CD8-positive, alpha-beta memory T cell (primary cell): ENCODE results near the gene EEF2. TPM values are rescaled to one million over a fixed set of nuclear protein-coding genes. Genes with fewer than 3 reads are reported as not detected.
"Not testable (repeated sequence)": the region's sequence is repeated elsewhere in the genome, so short reads cannot be mapped to it uniquely, and the experiment has no call there.

Experiments
- CTCF ChIA-PET: fragments of 350-600 bp; sonication (Branson Sonifier 250); formaldehyde crosslinking; loops from one replicate; lab custom pipeline; 2021; ENCODE audit warnings: antibody characterized with exemption; lab: Charles Lee
- POLR2A ChIA-PET: fragments of 350-600 bp; sonication (Branson Sonifier 250); formaldehyde crosslinking; loops from one replicate; lab custom pipeline; 2021; ENCODE audit warnings: antibody characterized with exemption; lab: Charles Lee
- DNase-seq, 5 donors: peaks; one replicate each; pipeline versions ENCODE4 v3.0.0 to v3.0.0-alpha.2; 2020 to 2022; ENCODE audit warnings: mixed read lengths in 1 of 5
- H3K27ac ChIP-seq: one replicate; pipeline ENCODE4 v1.7.0; 2013; ENCODE audit warnings: low read depth, mild to moderate bottlenecking, low read length, moderate library complexity
- H3K27me3 ChIP-seq: 2 replicates; pipeline ENCODE4 v1.7.0; 2013; ENCODE audit warnings: low read length, mild to moderate bottlenecking; ENCODE audit not compliant: insufficient read depth, poor library complexity, severe bottlenecking
- H3K36me3 ChIP-seq: 2 replicates; pipeline ENCODE4 v1.7.0; 2013; ENCODE audit warnings: mild to moderate bottlenecking, low read length, moderate library complexity; ENCODE audit not compliant: insufficient read depth
- H3K4me1 ChIP-seq: 2 replicates; pipeline ENCODE4 v1.7.0; 2013; ENCODE audit warnings: mild to moderate bottlenecking, low read length, moderate library complexity; ENCODE audit not compliant: insufficient read depth
- H3K4me3 ChIP-seq: 2 replicates; pipeline ENCODE4 v1.7.0; 2013; ENCODE audit warnings: mild to moderate bottlenecking, low read length
- H3K9me3 ChIP-seq: 2 replicates; pipeline ENCODE4 v1.7.0; 2013; ENCODE audit warnings: mild to moderate bottlenecking, low read length
- H3K27ac Mint-ChIP-seq, 8 donors: one replicate each; pipeline ENCODE4 v1.8.0; 2020 to 2021; ENCODE audit warnings: mixed read lengths in 8 of 8, mild to moderate bottlenecking in 6 of 8, inconsistent platforms in 3 of 8, moderate library complexity in 3 of 8
- H3K27me3 Mint-ChIP-seq, 2 donors: one replicate each; pipeline ENCODE4 v1.8.0; 2020 to 2021; ENCODE audit warnings: mixed read lengths in 2 of 2, mild to moderate bottlenecking in 1 of 2, moderate library complexity in 1 of 2
- H3K36me3 Mint-ChIP-seq, 3 donors: one replicate each; pipeline ENCODE4 v1.8.0; 2020 to 2021; ENCODE audit warnings: mixed read lengths in 3 of 3, inconsistent platforms in 1 of 3, mild to moderate bottlenecking in 1 of 3
- H3K4me1 Mint-ChIP-seq, 3 donors: one replicate each; pipeline ENCODE4 v1.8.0; 2020 to 2021; ENCODE audit warnings: mixed read lengths in 3 of 3, inconsistent platforms in 1 of 3, mild to moderate bottlenecking in 1 of 3
- H3K4me3 Mint-ChIP-seq, 7 donors: one replicate each; pipeline ENCODE4 v1.8.0; 2020 to 2021; ENCODE audit warnings: mixed read lengths in 7 of 7, mild to moderate bottlenecking in 6 of 7, moderate library complexity in 4 of 7, inconsistent platforms in 2 of 7
- H3K9me3 Mint-ChIP-seq, 5 donors: one replicate each; pipeline ENCODE4 v1.8.0; 2020 to 2022; ENCODE audit warnings: mixed read lengths in 5 of 5, mild to moderate bottlenecking in 3 of 5, moderate library complexity in 2 of 5, inconsistent platforms in 1 of 5
- polyA plus RNA-seq: library from polyadenylated mRNA; unstranded; fragments of 300-500 nt; fragmentation: Illumina TruSeq; gene quantifications from one replicate; pipeline ENCODE4 v1.2.3, GENCODE V29; 2021
- total RNA-seq, 2 experiments: library from RNA; stranded (reverse); gene quantifications; one replicate each; pipeline ENCODE4 v1.2.3, GENCODE V29; 2021

EEF2 gene
- total and polyA plus RNA-seq, 3 experiments from 2014 or later = 533 to 3,129 (median 3,106) TPM

GRCh38 chr19:3968556-3969434 lies 16.5 kb downstream of the EEF2 start:
- Mint-ChIP-seq H3K4me1 (peaks cover 21 to 42% (median 38%) of the 10 kb centered on the region in 3 donors), H3K36me3 (peaks cover 0 to 51% (median 2%) of the 10 kb centered on the region in 3 donors), H3K27me3 (no peaks in the 10 kb centered on the region), H3K4me3 (peak overlapping the region; percentile 20 to 95 (median 89)), H3K9me3 (no peaks in the 10 kb centered on the region), H3K27ac (peak overlapping the region in 6 of 8 donors; percentile 27 to 90 (median 84))
- CTCF ChIA-PET = interaction anchor here (1.1 kb wide), 1 partner anchor 19 kb away, joined by 9 read pairs; no protein-coding TSS in a partner anchor
- DNase-seq = no peak
- H3K36me3 ChIP-seq = peaks cover 8% of the 10 kb centered on the region
- no peaks in the 10 kb centered on the region for H3K9me3 ChIP-seq
- H3K4me3 ChIP-seq = no peak overlapping the region
- no peaks in the 10 kb centered on the region for H3K27me3 ChIP-seq
- peak overlapping the region; percentile 84 for H3K27ac ChIP-seq
- POLR2A ChIA-PET = no interaction called here
- peaks cover 18% of the 10 kb centered on the region for H3K4me1 ChIP-seq

GRCh38 chr19:3967983-3968382 lies 17.3 kb downstream of the EEF2 start:
- DNase-seq, POLR2A ChIA-PET, CTCF ChIA-PET, H3K9me3 Mint-ChIP-seq, H3K9me3 ChIP-seq, H3K4me3 ChIP-seq, H3K27me3 Mint-ChIP-seq, H3K27me3 ChIP-seq, H3K27ac ChIP-seq: not testable (repeated sequence)
- Mint-ChIP-seq H3K4me1 (peaks cover 21 to 42% (median 38%) of the 10 kb centered on the region in 3 donors), H3K27ac (peak overlapping the region in 1 of 8 donors; percentile 79), H3K36me3 (peaks cover 0 to 59% (median 2%) of the 10 kb centered on the region in 3 donors), H3K4me3 (peak overlapping the region in 1 of 7 donors; percentile 40)
- Histone ChIP-seq H3K4me1 (peaks cover 18% of the 10 kb centered on the region), H3K36me3 (peaks cover 12% of the 10 kb centered on the region)

- H3K36me3 ChIP-seq = peaks cover 15% of the 10 kb centered on the region
- ChIA-PET CTCF (no interaction called here), POLR2A (no interaction called here)
- Mint-ChIP-seq H3K9me3 (no peaks in the 10 kb centered on the region), H3K27ac (peak overlapping the region in 4 of 8 donors; percentile 26 to 72 (median 68)), H3K27me3 (no peaks in the 10 kb centered on the region), H3K36me3 (peaks cover 0 to 70% (median 2%) of the 10 kb centered on the region in 3 donors), H3K4me1 (peaks cover 20 to 39% (median 36%) of the 10 kb centered on the region in 3 donors), H3K4me3 (peak overlapping the region in 1 of 7 donors; percentile 50)
- peaks cover 16% of the 10 kb centered on the region for H3K4me1 ChIP-seq
- H3K27me3 ChIP-seq = no peaks in the 10 kb centered on the region
- H3K9me3 ChIP-seq = no peaks in the 10 kb centered on the region
- H3K27ac ChIP-seq = no peak overlapping the region
- no peak for DNase-seq
- H3K4me3 ChIP-seq = no peak overlapping the region
These were observed 18.9 kb downstream of the EEF2 start for GRCh38 chr19:3966051-3967017.

GRCh38 chr19:3964256-3965194 lies 20.7 kb downstream of the EEF2 start:
- peak overlapping the region in 1 of 7 donors; percentile 56 for H3K4me3 Mint-ChIP-seq
- DNase-seq = no peak
- Histone ChIP-seq H3K9me3 (no peaks in the 10 kb centered on the region), H3K27me3 (no peaks in the 10 kb centered on the region), H3K27ac (no peak overlapping the region), H3K4me1 (peaks cover 4% of the 10 kb centered on the region), H3K4me3 (no peak overlapping the region), H3K36me3 (peaks cover 24% of the 10 kb centered on the region)
- H3K27me3 Mint-ChIP-seq = no peaks in the 10 kb centered on the region
- H3K27ac Mint-ChIP-seq = no peak overlapping the region
- H3K9me3 Mint-ChIP-seq = no peaks in the 10 kb centered on the region
- ChIA-PET CTCF (no interaction called here), POLR2A (no interaction called here)
- peaks cover 9 to 24% (median 22%) of the 10 kb centered on the region in 3 donors for H3K4me1 Mint-ChIP-seq
- peaks cover 0 to 75% (median 2%) of the 10 kb centered on the region in 3 donors for H3K36me3 Mint-ChIP-seq

GRCh38 chr19:3963458-3964255 lies 21.6 kb downstream of the EEF2 start:
- H3K4me3 ChIP-seq = no peak overlapping the region

GRCh38 chr19:3961007-3961406 lies 24.3 kb downstream of the EEF2 start:
- no peak for DNase-seq
- no peak overlapping the region for H3K27ac Mint-ChIP-seq
- peaks cover 0 to 3% (median 0%) of the 10 kb centered on the region in 3 donors for H3K4me1 Mint-ChIP-seq
- no peaks in the 10 kb centered on the region for H3K9me3 ChIP-seq
- H3K36me3 Mint-ChIP-seq = peaks cover 0 to 65% (median 2%) of the 10 kb centered on the region in 3 donors
- POLR2A ChIA-PET = no interaction called here
- no peak overlapping the region for H3K27ac ChIP-seq
- H3K9me3 Mint-ChIP-seq = no peaks in the 10 kb centered on the region
- no peaks in the 10 kb centered on the region for H3K27me3 ChIP-seq
- H3K27me3 Mint-ChIP-seq = no peaks in the 10 kb centered on the region
- no peak overlapping the region for H3K4me3 ChIP-seq
- peaks cover 19% of the 10 kb centered on the region for H3K36me3 ChIP-seq
- CTCF ChIA-PET = no interaction called here
- no peaks in the 10 kb centered on the region for H3K4me1 ChIP-seq
- H3K4me3 Mint-ChIP-seq = no peak overlapping the region

More at GRCh38 chr19:3963458-3964255, 21.6 kb downstream of the EEF2 start:
- Mint-ChIP-seq H3K4me1 (peaks cover 5 to 16% (median 13%) of the 10 kb centered on the region in 3 donors), H3K27ac (no peak overlapping the region), H3K9me3 (no peaks in the 10 kb centered on the region), H3K4me3 (no peak overlapping the region), H3K36me3 (peaks cover 0 to 71% (median 2%) of the 10 kb centered on the region in 3 donors), H3K27me3 (no peaks in the 10 kb centered on the region)
- Histone ChIP-seq H3K9me3 (no peaks in the 10 kb centered on the region), H3K27me3 (no peaks in the 10 kb centered on the region), H3K36me3 (peaks cover 23% of the 10 kb centered on the region), H3K4me1 (no peaks in the 10 kb centered on the region), H3K27ac (no peak overlapping the region)
- CTCF ChIA-PET = no interaction called here
- POLR2A ChIA-PET = no interaction called here
- no peak for DNase-seq

GRCh38 chr19:3959766-3960131 lies 25.5 kb downstream of the EEF2 start:
- Histone ChIP-seq H3K27ac (no peak overlapping the region), H3K9me3 (no peaks in the 10 kb centered on the region), H3K27me3 (no peaks in the 10 kb centered on the region), H3K4me1 (no peaks in the 10 kb centered on the region), H3K4me3 (no peak overlapping the region), H3K36me3 (peaks cover 19% of the 10 kb centered on the region)
- no peak overlapping the region for H3K27ac Mint-ChIP-seq
- DNase-seq = no peak
- H3K9me3 Mint-ChIP-seq = no peaks in the 10 kb centered on the region
- CTCF ChIA-PET = no interaction called here
- peaks cover 0 to 56% (median 2%) of the 10 kb centered on the region in 3 donors for H3K36me3 Mint-ChIP-seq
- POLR2A ChIA-PET = no interaction called here
- H3K4me1 Mint-ChIP-seq = no peaks in the 10 kb centered on the region
- H3K4me3 Mint-ChIP-seq = no peak overlapping the region
- no peaks in the 10 kb centered on the region for H3K27me3 Mint-ChIP-seq
